OCI-LY1 (cell line): Measurements from ENCODE around the gene PHRF1.

Source experiments
- H2AFZ ChIP-seq: fragments of 200-600 bp; sonication (generic), shearing (Covaris generic); 2 replicates; pipeline ENCODE4 v1.6.0; 2014; ENCODE audit warnings: antibody characterized with exemption, mild to moderate bottlenecking, low read length
- H3F3A ChIP-seq: fragments of 200-600 bp; sonication (generic), shearing (Covaris generic); 2 replicates; pipeline ENCODE4 v1.6.0; 2014; ENCODE audit warnings: mild to moderate bottlenecking, antibody characterized with exemption, low read length, moderate library complexity; ENCODE audit not compliant: insufficient read depth
- H3K27ac ChIP-seq: fragments of 200-600 bp; sonication (generic); 2 replicates; pipeline ENCODE4 v1.5.1; 2014; ENCODE audit warnings: low read length, mixed run types, mild to moderate bottlenecking, low read depth; ENCODE audit not compliant: poor library complexity, severe bottlenecking
- H3K27me3 ChIP-seq: fragments of 200-600 bp; sonication (generic); 2 replicates; pipeline ENCODE4 v1.6.0; 2014; ENCODE audit warnings: antibody characterized with exemption, mild to moderate bottlenecking, low read length, moderate library complexity; ENCODE audit not compliant: insufficient read depth
- H3K36me3 ChIP-seq: fragments of 200-600 bp; sonication (generic); 2 replicates; pipeline ENCODE4 v1.6.1; 2014; ENCODE audit warnings: mild to moderate bottlenecking, antibody characterized with exemption, low read length, moderate library complexity, mixed read lengths; ENCODE audit not compliant: insufficient read depth
- H3K4me1 ChIP-seq: fragments of 200-600 bp; sonication (generic); 2 replicates; pipeline ENCODE4 v1.5.1; 2014; ENCODE audit warnings: mild to moderate bottlenecking, low read length, moderate library complexity; ENCODE audit not compliant: insufficient read depth, severe bottlenecking
- H3K4me2 ChIP-seq: fragments of 200-600 bp; sonication (generic), shearing (Covaris generic); 2 replicates; pipeline ENCODE4 v1.6.1; 2014; ENCODE audit warnings: low read length
- H3K4me3 ChIP-seq: fragments of 200-600 bp; sonication (generic); 2 replicates; pipeline ENCODE4 v1.5.1; 2014; ENCODE audit warnings: low read length, low read depth, mild to moderate bottlenecking, mixed read lengths; ENCODE audit not compliant: poor library complexity, severe bottlenecking
- H3K79me2 ChIP-seq: fragments of 200-600 bp; shearing (Covaris generic); 2 replicates; pipeline ENCODE4 v1.6.1; 2016; ENCODE audit warnings: mixed run types, low read length, mixed read lengths; ENCODE audit not compliant: insufficient read depth
- H3K9ac ChIP-seq: fragments of 200-600 bp; sonication (generic), shearing (Covaris generic); 2 replicates; pipeline ENCODE4 v1.6.1; 2014; ENCODE audit warnings: mild to moderate bottlenecking, low read length, mixed read lengths
- H3K9me2 ChIP-seq: fragments of 200-600 bp; sonication (generic), shearing (Covaris generic); 2 replicates; pipeline ENCODE4 v1.6.1; 2014; ENCODE audit warnings: low read depth, mild to moderate bottlenecking, low read length, mixed read lengths
- H3K9me3 ChIP-seq: fragments of 200-600 bp; shearing (Covaris generic); 2 replicates; pipeline ENCODE4 v1.6.1; 2014; ENCODE audit warnings: low read length, mixed read lengths
- H4K20me1 ChIP-seq: fragments of 200-600 bp; sonication (generic), shearing (Covaris generic); 2 replicates; pipeline ENCODE4 v1.6.0; 2016; ENCODE audit warnings: mild to moderate bottlenecking, low read length; ENCODE audit not compliant: insufficient read depth
- CTCF ChIP-seq: fragments of 200-600 bp; sonication (generic), shearing (Covaris generic); IDR thresholded peaks from 2 replicates; pipeline ENCODE4 v1.5.1; 2017; ENCODE audit warnings: mild to moderate bottlenecking, antibody characterized with exemption, low read length, moderate library complexity, mixed read lengths
- EZH2 ChIP-seq: fragments of 200-600 bp; sonication (generic), shearing (Covaris generic); IDR thresholded peaks from 2 replicates; pipeline ENCODE4 v1.8.0; 2017; ENCODE audit warnings: borderline replicate concordance, mixed run types, mild to moderate bottlenecking, antibody characterized with exemption, low read length, moderate library complexity, mixed read lengths

The PHRF1 gene

GRCh38 chr11:535519-536454, 40.5 kb upstream of the PHRF1 start, which contains the start of gene HRAS:
Gene HRAS (minus strand): TSS chr11:535576.
- no peak for TF ChIP-seq EZH2
- no peak for TF ChIP-seq CTCF
- Histone ChIP-seq H3K27me3 (no peaks in the 10 kb centered on the region), H3F3A (peaks cover 5% of the 10 kb centered on the region; the same call in 1 of the 2 replicates), H3K9ac (peak within 1 kb of the TSS; percentile 83), H3K4me2 (peak within 1 kb of the TSS; percentile 73), H3K4me1 (peaks cover 28% of the 10 kb centered on the region), H3K36me3 (peaks cover 16% of the 10 kb centered on the region), H4K20me1 (no peaks in the 10 kb centered on the region), H3K9me3 (no peaks in the 10 kb centered on the region), H3K79me2 (no peaks in the 10 kb centered on the region), H3K9me2 (no peaks in the 10 kb centered on the region), H3K4me3 (peak within 1 kb of the TSS; percentile 86), H3K27ac (peak within 1 kb of the TSS; percentile 84), H2AFZ (no peak within 1 kb of the TSS)

- peaks cover 12% of the 10 kb centered on the region; the same call in 1 of the 2 replicates for H3K36me3 ChIP-seq
- no peaks in the 10 kb centered on the region for H4K20me1 ChIP-seq
- peak within 1 kb of the TSS; percentile 72 for H3K9ac ChIP-seq
- peak within 1 kb of the TSS; percentile 71 for H3K4me3 ChIP-seq
- no peak within 1 kb of the TSS for H2AFZ ChIP-seq
- H3K27me3 ChIP-seq = no peaks in the 10 kb centered on the region
- H3K27ac ChIP-seq = peak within 1 kb of the TSS; percentile 84
- H3K79me2 ChIP-seq = no peaks in the 10 kb centered on the region
- peaks cover 28% of the 10 kb centered on the region for H3K4me1 ChIP-seq
- peaks cover 5% of the 10 kb centered on the region; the same call in 1 of the 2 replicates for H3F3A ChIP-seq
- no peak for TF ChIP-seq CTCF
- no peak for TF ChIP-seq EZH2
- H3K9me2 ChIP-seq = no peaks in the 10 kb centered on the region
- no peaks in the 10 kb centered on the region for H3K9me3 ChIP-seq
- peak within 1 kb of the TSS; percentile 65 for H3K4me2 ChIP-seq
Measured at GRCh38 chr11:536841-537621, 39.2 kb upstream of the PHRF1 start, which contains the start of gene LRRC56. Gene LRRC56 (plus strand): TSS chr11:537527. CDS start chr11:540685, 3,158 bp downstream.

DNA sequence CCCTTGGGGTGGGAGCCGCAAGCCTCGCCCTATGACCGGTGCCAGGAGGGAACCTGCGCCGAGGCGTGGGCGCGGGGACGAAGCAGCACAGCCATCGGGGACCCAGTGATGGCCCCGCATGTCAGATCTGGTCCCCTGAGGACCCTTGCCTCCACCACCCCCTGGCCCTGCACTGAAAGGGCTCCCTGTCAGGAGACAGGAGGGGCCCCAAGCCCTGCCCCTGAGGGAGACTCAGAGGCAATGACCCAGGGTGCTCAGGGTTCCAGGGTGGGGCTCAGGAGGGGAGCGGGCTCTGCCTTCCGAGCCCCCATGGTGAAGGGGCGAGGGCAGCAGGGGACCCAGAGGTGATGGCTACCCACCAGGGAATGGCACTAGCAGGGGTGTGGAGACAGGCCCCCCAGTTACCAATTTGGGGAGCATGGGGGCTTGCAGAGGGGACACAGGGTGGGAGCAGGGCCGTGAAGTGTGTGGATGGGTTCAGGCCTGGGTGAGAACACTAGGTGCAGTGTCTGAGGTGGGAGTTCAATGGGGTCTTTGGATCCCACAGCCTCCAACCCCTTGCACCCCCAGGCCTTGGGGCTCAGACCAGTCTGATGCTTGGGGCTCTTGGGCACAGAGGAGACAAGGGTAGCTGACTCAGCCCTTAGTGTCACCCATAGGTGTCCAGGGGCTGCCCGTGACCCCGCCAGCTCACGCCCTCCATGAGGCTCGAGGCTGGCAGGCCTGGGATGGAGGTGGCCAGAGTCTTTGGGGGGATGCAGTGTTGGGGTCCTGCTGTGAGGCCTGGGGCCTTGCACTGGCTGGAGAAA, 38.4 kb upstream of the PHRF1 start:
- TF ChIP-seq CTCF (no peak), EZH2 (no peak)
- peak overlapping the region; percentile 50; the same call in 1 of the 2 replicates for H3K9ac ChIP-seq
- H4K20me1 ChIP-seq = no peaks in the 10 kb centered on the region

More for the DNA sequence above, 38.4 kb upstream of the PHRF1 start:
- Histone ChIP-seq H3K79me2 (no peaks in the 10 kb centered on the region), H3K9me3 (no peaks in the 10 kb centered on the region), H3K27ac (peak overlapping the region; percentile 20), H3K4me1 (peaks cover 31% of the 10 kb centered on the region), H2AFZ (no peak overlapping the region), H3K36me3 (peaks cover 4% of the 10 kb centered on the region; the same call in 1 of the 2 replicates), H3F3A (peaks cover 5% of the 10 kb centered on the region; the same call in 1 of the 2 replicates), H3K9me2 (no peaks in the 10 kb centered on the region), H3K4me2 (peak overlapping the region; percentile 65), H3K27me3 (no peaks in the 10 kb centered on the region), H3K4me3 (peak overlapping the region; percentile 71)
